GM23338 (cell line): ENCODE measurements around the gene LTBR. TPM values are rescaled to one million over a fixed set of nuclear protein-coding genes. Genes with fewer than 3 reads are reported as not detected.

Experiments used
- ATAC-seq: fragments of 200-7000 bp; cut with Tn5 transposase; 3 replicates; pipeline ENCODE4 v1.9.1; 2020
- DNase-seq: peaks from one replicate; pipeline ENCODE4 v3.0.0-alpha.2; 2015; ENCODE audit warnings: low spot score
- H2AFZ ChIP-seq: fragments of 200-600 bp; sonication (generic); 2 replicates; pipeline ENCODE4 v1.8.0; 2016; ENCODE audit warnings: antibody characterized with exemption, mild to moderate bottlenecking, moderate library complexity
- H3F3A ChIP-seq: fragments of 200-600 bp; sonication (generic); replicated peaks from 2 replicates; pipeline ENCODE4 v1.8.0; 2017; ENCODE audit warnings: antibody characterized with exemption, mixed run types, low read depth
- H3K27ac ChIP-seq: fragments of 200-600 bp; sonication (generic); 2 replicates; pipeline ENCODE4 v1.6.1; 2016; ENCODE audit warnings: low read depth
- H3K27me3 ChIP-seq: fragments of 200-600 bp; sonication (generic); 2 replicates; pipeline ENCODE4 v1.8.0; 2016; ENCODE audit warnings: mild to moderate bottlenecking, mixed run types, moderate library complexity; ENCODE audit not compliant: insufficient read depth
- H3K36me3 ChIP-seq: fragments of 200-600 bp; sonication (generic); 2 replicates; pipeline ENCODE4 v1.8.0; 2016; ENCODE audit warnings: mild to moderate bottlenecking; ENCODE audit not compliant: insufficient read depth
- H3K4me1 ChIP-seq: fragments of 200-600 bp; sonication (generic); 2 replicates; pipeline ENCODE4 v1.8.0; 2016; ENCODE audit warnings: mild to moderate bottlenecking, moderate library complexity; ENCODE audit not compliant: insufficient read depth
- H3K4me2 ChIP-seq: fragments of 200-600 bp; sonication (generic); 2 replicates; pipeline ENCODE4 v1.7.1; 2017; ENCODE audit warnings: mixed run types
- H3K4me3 ChIP-seq: fragments of 200-600 bp; sonication (generic); 2 replicates; pipeline ENCODE4 v1.6.1; 2016; ENCODE audit warnings: mixed run types
- H3K79me2 ChIP-seq: fragments of 200-600 bp; sonication (generic); replicated peaks from 2 replicates; pipeline ENCODE4 v1.8.0; 2017; ENCODE audit warnings: mild to moderate bottlenecking; ENCODE audit not compliant: insufficient read depth
- H3K9me2 ChIP-seq: fragments of 200-600 bp; sonication (generic); 2 replicates; pipeline ENCODE4 v1.8.0; 2017; ENCODE audit not compliant: insufficient read depth
- H4K20me1 ChIP-seq: fragments of 200-600 bp; sonication (generic); replicated peaks from 2 replicates; pipeline ENCODE4 v1.8.0; 2017; ENCODE audit warnings: mild to moderate bottlenecking; ENCODE audit not compliant: insufficient read depth
- H3K27ac Mint-ChIP-seq: 2 replicates; pipeline ENCODE4 v1.8.0; 2020; ENCODE audit warnings: inconsistent platforms, mild to moderate bottlenecking, moderate library complexity, mixed read lengths
- H3K27me3 Mint-ChIP-seq: 3 replicates; pipeline ENCODE4 v1.8.0; 2022; ENCODE audit warnings: low read depth, mild to moderate bottlenecking, moderate library complexity, mixed read lengths, inconsistent platforms; ENCODE audit not compliant: insufficient read depth, poor library complexity
- H3K36me3 Mint-ChIP-seq: 3 replicates; pipeline ENCODE4 v1.8.0; 2021; ENCODE audit warnings: low read depth, mild to moderate bottlenecking, inconsistent platforms, moderate library complexity, mixed read lengths
- H3K4me1 Mint-ChIP-seq: 3 replicates; pipeline ENCODE4 v1.8.0; 2020; ENCODE audit warnings: mild to moderate bottlenecking, inconsistent platforms, mixed read lengths
- H3K4me3 Mint-ChIP-seq: 3 replicates; pipeline ENCODE4 v1.8.0; 2021; ENCODE audit warnings: moderate library complexity, mild to moderate bottlenecking, inconsistent platforms, mixed read lengths
- H3K9me3 Mint-ChIP-seq: 3 replicates; pipeline ENCODE4 v1.8.0; 2020; ENCODE audit warnings: moderate library complexity, mild to moderate bottlenecking, inconsistent platforms, mixed read lengths
- CREB1 ChIP-seq: fragments of 250-450 bp; sonication (Bioruptor Pico); IDR thresholded peaks from 2 replicates; pipeline ENCODE4 v1.5.0; 2020; ENCODE audit warnings: low read depth, mild to moderate bottlenecking, moderate library complexity
- CTCF ChIP-seq, 2 experiments: fragments of 200-600 bp in 1 of 2; sonication (generic) in 1 of 2; conservative IDR thresholded peaks; 2 replicates each; pipeline versions ENCODE4 v1.5.1 to v1.6.1; 2016 to 2017; ENCODE audit warnings: antibody characterized with exemption in 2 of 2, low read depth in 2 of 2, mild to moderate bottlenecking in 2 of 2, moderate library complexity in 1 of 2
- ETS1 ChIP-seq: IDR thresholded peaks from 2 replicates; pipeline ENCODE4 v1.6.1; 2016; ENCODE audit warnings: antibody characterized with exemption
- EZH2 ChIP-seq: fragments of 200-600 bp; sonication (generic); IDR thresholded peaks from one replicate; pipeline ENCODE4 v1.8.0; 2017; ENCODE audit warnings: antibody characterized with exemption, mild to moderate bottlenecking, low read depth; ENCODE audit not compliant: unreplicated experiment
- EZH2phosphoT487 ChIP-seq: fragments of 200-600 bp; sonication (generic); IDR thresholded peaks from one replicate; pipeline ENCODE4 v1.8.1; 2018; ENCODE audit warnings: antibody characterized with exemption; ENCODE audit not compliant: unreplicated experiment
- JUNB ChIP-seq: IDR thresholded peaks from one replicate; pipeline ENCODE4 v1.6.1; 2016; ENCODE audit warnings: antibody characterized with exemption; ENCODE audit not compliant: unreplicated experiment
- NANOG ChIP-seq: IDR thresholded peaks from 2 replicates; pipeline ENCODE4 v1.6.1; 2016; ENCODE audit warnings: antibody characterized with exemption, borderline replicate concordance
- POLR2AphosphoS5 ChIP-seq: IDR thresholded peaks from 2 replicates; pipeline ENCODE4 v1.6.1; 2016; ENCODE audit warnings: antibody characterized with exemption, low read depth
- REST ChIP-seq: IDR thresholded peaks from one replicate; pipeline ENCODE4 v1.6.1; 2018; ENCODE audit warnings: antibody characterized with exemption; ENCODE audit not compliant: unreplicated experiment
- STAT1 ChIP-seq: IDR thresholded peaks from one replicate; pipeline ENCODE4 v1.6.1; 2016; ENCODE audit warnings: antibody characterized with exemption; ENCODE audit not compliant: unreplicated experiment
- ZNF114 ChIP-seq: fragments of 250-450 bp; sonication (Bioruptor Pico); IDR thresholded peaks from 2 replicates; pipeline ENCODE4 v1.5.0; 2020; ENCODE audit warnings: mild to moderate bottlenecking, moderate library complexity
- ZNF331 ChIP-seq: fragments of 250-450 bp; sonication (Bioruptor Pico); IDR thresholded peaks from 2 replicates; pipeline ENCODE4 v1.5.0; 2020; ENCODE audit warnings: low read depth, mild to moderate bottlenecking, moderate library complexity
- ZNF462 ChIP-seq: fragments of 250-450 bp; sonication (Bioruptor Pico); IDR thresholded peaks from 2 replicates; pipeline ENCODE4 v1.5.0; 2020; ENCODE audit warnings: mild to moderate bottlenecking, moderate library complexity
- polyA plus RNA-seq: library from polyadenylated mRNA; unstranded; fragments of >200 nt; fragmentation: Nextera tagmentation; extraction: Ambion mirVana; gene quantifications from 2 replicates; pipeline ENCODE4 v1.2.1, GENCODE V29; 2016
- total RNA-seq: library from RNA; depleted of rRNA; stranded (reverse); fragments of >200 nt; shearing (Covaris generic); gene quantifications from 2 replicates; pipeline ENCODE4 v1.2.3, GENCODE V29; 2014

The LTBR gene
- total and polyA plus RNA-seq, 2 experiments from 2014 or later: 6.1 to 6.8 TPM

- Mint-ChIP-seq H3K27me3 (peaks cover 14% of the 10 kb centered on the region), H3K9me3 (no peaks in the 10 kb centered on the region)
Observed at GRCh38 chr12:6440391-6440790, 56.4 kb downstream of the LTBR start.

More at GRCh38 chr12:6440391-6440790, 56.4 kb downstream of the LTBR start:
- no peaks in the 10 kb centered on the region for H3K79me2 ChIP-seq
- ATAC-seq (no peak), DNase-seq (no peak)
- no peaks in the 10 kb centered on the region for H3K36me3 Mint-ChIP-seq
- no peak overlapping the region for H3K4me3 ChIP-seq
- TF ChIP-seq JUNB (no peak), EZH2 (no peak), EZH2phosphoT487 (no peak), CREB1 (CRISPR knock-in tag) (no peak), REST (no peak), ZNF462 (CRISPR knock-in tag) (no peak), ETS1 (no peak), STAT1 (no peak), ZNF114 (CRISPR knock-in tag) (no peak), POLR2AphosphoS5 (no peak), CTCF (conservative IDR thresholded peaks at IDR 0.05; ENCODE audit: low read depth in 2 of 2) (no peak), ZNF331 (CRISPR knock-in tag) (no peak), NANOG (no peak)
- no peaks in the 10 kb centered on the region for H4K20me1 ChIP-seq
- no peak overlapping the region for H3K4me3 Mint-ChIP-seq
- H3K4me2 ChIP-seq: no peak overlapping the region
- H3F3A ChIP-seq: no peaks in the 10 kb centered on the region; the same call in 1 of the 2 replicates
- peaks cover 17% of the 10 kb centered on the region for H3K4me1 Mint-ChIP-seq
- no peak overlapping the region for H3K27ac ChIP-seq
- H3K9me2 ChIP-seq: no peaks in the 10 kb centered on the region
- H3K27ac Mint-ChIP-seq: no peak overlapping the region
- H3K4me1 ChIP-seq: no peaks in the 10 kb centered on the region
- H3K27me3 ChIP-seq: no peaks in the 10 kb centered on the region
- no peaks in the 10 kb centered on the region for H3K36me3 ChIP-seq
- no peak overlapping the region for H2AFZ ChIP-seq
